Activated CD4-positive, alpha-beta T cell treated with anti-CD3 and anti-CD28 coated beads for 36 hours (primary cell): Measurements from ENCODE around the gene PRC1. TPM values are rescaled to one million over a fixed set of nuclear protein-coding genes. Genes with fewer than 3 reads are reported as not detected.

Experiments
- ATAC-seq: fragments of 200-7000 bp; cut with Tn5 transposase; one replicate; pipeline ENCODE4 v1.10.0; 2021; ENCODE audit warnings: mild to moderate bottlenecking, moderate library complexity
- CTCF ChIA-PET: fragments of 350-600 bp; sonication (Branson Sonifier 250); formaldehyde crosslinking; loops from one replicate; lab custom pipeline; 2021; ENCODE audit warnings: antibody characterized with exemption; lab: Charles Lee
- POLR2A ChIA-PET: fragments of 350-600 bp; sonication (Branson Sonifier 250); formaldehyde crosslinking; loops from one replicate; lab custom pipeline; 2021; ENCODE audit warnings: antibody characterized with exemption, inconsistent platforms; lab: Charles Lee
- DNase-seq: peaks from one replicate; pipeline ENCODE4 v3.0.0-alpha.2; 2020
- H3K27ac Mint-ChIP-seq: one replicate; pipeline ENCODE4 v1.8.0; 2021; ENCODE audit warnings: mixed read lengths
- H3K27me3 Mint-ChIP-seq: one replicate; pipeline ENCODE4 v1.8.0; 2021; ENCODE audit warnings: mixed read lengths
- H3K36me3 Mint-ChIP-seq: one replicate; pipeline ENCODE4 v1.8.0; 2021; ENCODE audit warnings: low read depth, mixed read lengths
- H3K4me1 Mint-ChIP-seq: one replicate; pipeline ENCODE4 v1.8.0; 2021; ENCODE audit warnings: mixed read lengths
- H3K4me3 Mint-ChIP-seq: one replicate; pipeline ENCODE4 v1.8.0; 2021; ENCODE audit warnings: mild to moderate bottlenecking, moderate library complexity, mixed read lengths
- H3K9me3 Mint-ChIP-seq: one replicate; pipeline ENCODE4 v1.8.0; 2021; ENCODE audit warnings: low read depth, mixed read lengths
- intact Hi-C, 2 experiments: fragments of 100-400 bp; cut with DNase I in 1 of 2; cut with micrococcal nuclease in 1 of 2; formaldehyde crosslinking; loops; one replicate each; pipeline versions ENCODE4 v1.14.2 to v1.15.1; 2022 to 2024; cut with DNase I, micrococcal nuclease
- total RNA-seq, 2 experiments: library from RNA; stranded (reverse); gene quantifications; one replicate each; pipeline ENCODE4 v1.2.3, GENCODE V29; 2021

Gene PRC1, protein sequence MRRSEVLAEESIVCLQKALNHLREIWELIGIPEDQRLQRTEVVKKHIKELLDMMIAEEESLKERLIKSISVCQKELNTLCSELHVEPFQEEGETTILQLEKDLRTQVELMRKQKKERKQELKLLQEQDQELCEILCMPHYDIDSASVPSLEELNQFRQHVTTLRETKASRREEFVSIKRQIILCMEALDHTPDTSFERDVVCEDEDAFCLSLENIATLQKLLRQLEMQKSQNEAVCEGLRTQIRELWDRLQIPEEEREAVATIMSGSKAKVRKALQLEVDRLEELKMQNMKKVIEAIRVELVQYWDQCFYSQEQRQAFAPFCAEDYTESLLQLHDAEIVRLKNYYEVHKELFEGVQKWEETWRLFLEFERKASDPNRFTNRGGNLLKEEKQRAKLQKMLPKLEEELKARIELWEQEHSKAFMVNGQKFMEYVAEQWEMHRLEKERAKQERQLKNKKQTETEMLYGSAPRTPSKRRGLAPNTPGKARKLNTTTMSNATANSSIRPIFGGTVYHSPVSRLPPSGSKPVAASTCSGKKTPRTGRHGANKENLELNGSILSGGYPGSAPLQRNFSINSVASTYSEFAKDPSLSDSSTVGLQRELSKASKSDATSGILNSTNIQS
- total RNA-seq = 100 to 1,000 TPM; 111 to 157 TPM

DNA sequence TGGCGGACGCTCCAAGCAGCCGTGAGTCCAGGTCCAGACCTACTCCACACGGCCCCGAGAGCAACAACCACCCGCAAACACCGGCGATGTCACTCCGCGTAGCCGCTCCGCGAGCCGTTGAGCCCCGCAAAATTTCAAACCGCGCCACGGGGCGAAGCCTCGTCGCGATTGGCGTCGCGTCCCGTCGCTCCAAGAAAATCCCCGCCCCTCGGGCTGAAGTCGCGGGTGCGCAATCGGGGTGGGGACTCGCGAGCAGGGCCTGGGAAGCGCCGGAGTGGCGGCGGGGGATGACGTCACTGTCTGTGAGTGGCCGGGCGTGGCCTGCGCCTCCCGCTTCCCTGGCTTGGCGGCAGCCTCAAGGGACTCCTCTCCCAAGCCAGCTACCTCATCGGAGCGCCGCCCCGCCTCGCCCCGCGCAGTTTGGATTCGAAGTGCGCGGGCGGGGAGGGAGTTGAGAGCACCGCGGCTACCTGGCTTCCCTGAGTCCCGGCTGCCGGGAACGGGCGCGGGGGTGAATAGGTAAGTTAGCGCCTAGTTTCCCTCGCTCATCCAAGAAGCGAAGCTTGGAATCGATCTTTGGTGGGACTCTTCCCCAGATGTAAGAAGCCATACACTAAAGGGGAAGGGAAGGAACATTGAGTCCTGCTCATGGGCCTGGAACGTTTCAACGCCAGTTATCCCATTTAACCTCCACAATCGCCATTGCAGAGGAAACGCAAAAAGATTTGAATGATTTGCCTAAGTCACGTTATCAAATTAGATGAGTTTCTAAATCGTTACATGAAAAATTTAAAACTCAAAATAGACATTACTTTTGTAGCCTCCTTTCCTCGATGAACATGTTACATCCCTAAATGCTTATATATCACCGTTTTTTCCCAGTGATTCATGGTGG is at the start of gene PRC1:
TSS of gene PRC1 (minus strand) at position 119 of the 895 bp plus-strand sequence. CDS start at position 1, 118 bp downstream.
- peak within 1 kb of the TSS; percentile 100 for H3K27ac Mint-ChIP-seq
- ATAC-seq (peak; percentile 99), DNase-seq (peak; percentile 99)
- ChIA-PET CTCF (interaction anchor here (0.7 to 1.2 kb wide), 5 partner anchors 12 to 92 kb away, joined by 3 to 4 read pairs (median 3); partner anchors contain the start of gene MAN2A2), POLR2A (interaction anchor here (0.7 to 1.0 kb wide), 4 partner anchors 38 to 715 kb away, joined by 4 to 6 read pairs (median 4); partner anchors contain the start of genes HDDC3 and RCCD1)
- H3K27me3 Mint-ChIP-seq = no peaks in the 10 kb centered on the region
- H3K4me3 Mint-ChIP-seq = peak within 1 kb of the TSS; percentile 99
- intact Hi-C loops = loop anchor here (1.0 to 5.0 kb wide), 5 partner anchors 28 to 334 kb away; partner anchors contain the start of genes UNC45A (in 2 of the 2) and VPS33B (in 2 of the 2)
- H3K36me3 Mint-ChIP-seq = peaks cover 35% of the 10 kb centered on the region
- no peaks in the 10 kb centered on the region for H3K9me3 Mint-ChIP-seq
- peaks cover 19% of the 10 kb centered on the region for H3K4me1 Mint-ChIP-seq

DNA sequence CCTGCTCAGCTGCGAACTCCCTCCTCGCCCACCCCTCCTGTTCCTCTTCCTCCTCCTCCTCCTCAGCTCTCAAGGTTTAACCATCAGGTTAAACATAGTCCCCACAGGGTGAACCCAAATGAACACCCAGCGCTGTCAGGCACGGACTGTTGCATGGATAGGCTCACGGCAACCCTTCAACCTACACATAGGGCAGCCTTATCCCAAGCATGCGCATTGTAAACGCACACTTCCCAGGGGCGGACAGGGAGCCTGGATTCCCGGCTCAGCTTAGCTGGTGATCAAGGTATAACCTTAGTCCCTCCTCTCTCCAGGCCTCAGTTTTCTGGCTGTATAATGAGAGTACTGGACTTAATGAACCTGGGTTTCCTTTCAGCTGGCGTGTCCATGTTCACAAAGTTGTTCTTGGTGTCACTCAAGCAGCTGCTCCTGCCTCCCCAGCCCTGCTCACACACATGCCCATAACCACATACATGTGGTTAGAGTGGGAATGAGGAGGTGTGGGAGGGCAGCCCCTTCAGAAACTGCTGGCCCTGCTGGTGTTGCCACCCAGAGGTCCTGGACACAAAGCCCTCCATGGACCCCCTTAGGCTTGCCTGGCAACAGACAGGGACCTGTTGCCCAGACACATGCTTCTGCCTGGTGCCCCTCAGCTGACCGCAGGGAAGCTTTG is 49.0 kb upstream of the PRC1 start:
- intact Hi-C loops = no loop called here
- Mint-ChIP-seq H3K27ac (no peak overlapping the region), H3K36me3 (no peaks in the 10 kb centered on the region), H3K4me3 (no peak overlapping the region), H3K9me3 (no peaks in the 10 kb centered on the region), H3K27me3 (no peaks in the 10 kb centered on the region), H3K4me1 (peaks cover 10% of the 10 kb centered on the region)
- POLR2A ChIA-PET = no interaction called here
- DNase-seq (no peak), ATAC-seq (no peak)
- CTCF ChIA-PET = interaction anchor here (1.5 kb wide), 1 partner anchor 10 kb away, joined by 6 read pairs; no protein-coding TSS in a partner anchor

DNA sequence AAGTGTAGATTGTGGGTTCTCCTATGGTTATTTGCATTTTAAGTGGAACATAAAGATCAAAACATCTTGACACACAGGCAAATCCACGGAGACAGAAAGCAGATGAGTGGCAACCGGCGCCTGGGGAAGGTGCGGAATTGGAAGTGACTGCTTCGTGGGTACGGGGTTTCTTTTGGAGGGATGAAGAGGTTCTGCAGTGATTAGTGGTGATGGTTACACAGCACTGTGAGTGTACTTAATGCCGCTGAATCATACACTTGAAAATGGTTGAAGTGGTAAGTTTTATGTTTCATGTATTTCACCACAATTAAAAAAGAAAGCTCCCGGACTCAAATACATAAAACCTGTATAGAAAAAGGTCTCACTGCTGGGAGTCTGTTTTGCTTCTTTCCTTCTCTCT is 46.5 kb upstream of the PRC1 start:
- no peaks in the 10 kb centered on the region for H3K27me3 Mint-ChIP-seq
- ATAC-seq = no peak

DNA sequence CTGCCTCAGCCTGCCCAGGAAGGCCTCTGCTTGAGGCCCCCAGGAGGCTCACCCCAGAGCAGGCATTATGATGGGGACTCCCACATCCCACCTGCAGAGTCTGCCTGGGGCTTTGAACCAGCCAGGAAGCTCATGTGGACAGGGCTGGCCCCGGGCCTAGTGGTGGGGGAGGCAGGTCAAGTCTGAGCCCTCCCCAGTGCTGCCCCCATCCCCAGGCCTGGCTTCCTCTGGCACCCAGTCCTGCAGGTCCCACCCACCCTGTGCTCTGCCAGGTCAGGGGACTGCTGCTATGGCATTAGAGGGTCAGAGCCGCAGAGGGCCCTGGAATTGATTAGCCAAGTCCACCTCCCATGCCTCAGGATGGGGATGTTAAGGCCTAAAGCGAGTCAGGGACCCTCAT is 45.7 kb upstream of the PRC1 start:
- CTCF ChIA-PET = interaction anchor here (0.9 to 1.1 kb wide), 3 partner anchors 10 to 232 kb away, joined by 3 to 4 read pairs (median 3); no protein-coding TSS in a partner anchor
- no peak for ATAC-seq
- no peak overlapping the region for H3K4me3 Mint-ChIP-seq
- H3K9me3 Mint-ChIP-seq = no peaks in the 10 kb centered on the region
- H3K27me3 Mint-ChIP-seq = no peaks in the 10 kb centered on the region
- no peak overlapping the region for H3K27ac Mint-ChIP-seq
- H3K36me3 Mint-ChIP-seq = no peaks in the 10 kb centered on the region
- intact Hi-C loops = no loop called here
- DNase-seq = no peak
- POLR2A ChIA-PET = interaction anchor here (0.7 kb wide), 1 partner anchor 43 kb away, joined by 3 read pairs; no protein-coding TSS in a partner anchor
- no peaks in the 10 kb centered on the region for H3K4me1 Mint-ChIP-seq

More for the DNA sequence above, 46.5 kb upstream of the PRC1 start:
- CTCF ChIA-PET = interaction anchor here (0.9 to 1.9 kb wide), 2 partner anchors 16 to 231 kb away, joined by 3 to 7 read pairs; no protein-coding TSS in a partner anchor
- intact Hi-C loops = no loop called here
- Mint-ChIP-seq H3K4me1 (no peaks in the 10 kb centered on the region), H3K36me3 (no peaks in the 10 kb centered on the region), H3K27ac (no peak overlapping the region), H3K4me3 (no peak overlapping the region), H3K9me3 (no peaks in the 10 kb centered on the region)
- POLR2A ChIA-PET = no interaction called here
- DNase-seq = no peak

DNA sequence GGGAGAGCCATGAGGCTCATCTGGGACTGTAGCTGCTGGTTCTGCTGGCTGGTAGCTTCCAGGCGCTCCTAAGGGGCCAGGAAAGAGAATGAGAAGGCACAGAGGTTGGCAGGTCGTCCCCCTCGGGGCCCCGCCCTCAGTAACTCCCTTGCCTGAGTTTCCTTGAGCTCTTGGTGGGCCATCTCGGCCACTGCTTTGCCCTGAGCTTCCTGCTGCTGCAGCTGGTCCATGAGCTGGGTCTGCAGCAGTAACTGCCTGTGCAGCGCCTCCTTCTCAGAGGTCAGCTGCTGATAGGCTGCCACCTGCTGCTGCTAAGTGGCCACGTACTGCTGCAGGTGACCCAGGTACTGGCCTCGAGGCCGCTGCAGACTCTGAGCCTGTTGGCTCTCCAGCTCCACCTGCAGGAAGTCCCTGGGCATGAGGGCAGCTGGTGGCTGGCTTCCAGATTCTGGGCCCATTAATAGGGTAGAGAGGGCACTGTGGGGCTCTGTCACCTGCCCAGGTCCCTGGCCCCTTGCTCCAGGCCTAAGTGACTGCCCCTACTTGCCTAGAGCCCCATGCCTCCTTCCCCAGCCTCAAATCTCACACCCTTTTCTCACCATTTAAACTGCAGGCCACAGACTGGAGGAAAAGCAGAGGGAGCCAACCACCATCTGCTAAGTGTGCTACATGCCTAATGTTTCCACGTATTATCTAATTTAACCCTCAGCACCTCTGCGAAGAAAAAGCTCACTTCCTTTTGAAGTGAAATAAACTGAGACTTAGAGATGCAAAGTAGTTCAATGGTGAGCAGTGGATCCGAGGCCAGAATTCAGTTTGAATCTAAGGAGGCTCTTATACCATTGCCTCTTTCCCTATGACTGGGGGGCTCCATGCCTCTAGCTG is 38.8 kb upstream of the PRC1 start:
- Mint-ChIP-seq H3K27ac (no peak overlapping the region), H3K9me3 (no peaks in the 10 kb centered on the region), H3K27me3 (peaks cover 2% of the 10 kb centered on the region), H3K4me3 (no peak overlapping the region), H3K36me3 (no peaks in the 10 kb centered on the region), H3K4me1 (no peaks in the 10 kb centered on the region)
- ChIA-PET CTCF (interaction anchor here (0.6 to 2.7 kb wide), 20 partner anchors 9 to 1571 kb away, joined by 3 to 33 read pairs (median 4); partner anchors contain the start of genes HDDC3, RCCD1, SV2B and UNC45A), POLR2A (interaction anchor here (0.9 kb wide), 1 partner anchor 54 kb away, joined by 4 read pairs; no protein-coding TSS in a partner anchor)
- intact Hi-C loops = loop anchor here (1.0 to 5.0 kb wide), 2 partner anchors 76 to 77 kb away; no protein-coding TSS in a partner anchor
- DNase-seq (peak; percentile 82), ATAC-seq (peak; percentile 91)

DNA sequence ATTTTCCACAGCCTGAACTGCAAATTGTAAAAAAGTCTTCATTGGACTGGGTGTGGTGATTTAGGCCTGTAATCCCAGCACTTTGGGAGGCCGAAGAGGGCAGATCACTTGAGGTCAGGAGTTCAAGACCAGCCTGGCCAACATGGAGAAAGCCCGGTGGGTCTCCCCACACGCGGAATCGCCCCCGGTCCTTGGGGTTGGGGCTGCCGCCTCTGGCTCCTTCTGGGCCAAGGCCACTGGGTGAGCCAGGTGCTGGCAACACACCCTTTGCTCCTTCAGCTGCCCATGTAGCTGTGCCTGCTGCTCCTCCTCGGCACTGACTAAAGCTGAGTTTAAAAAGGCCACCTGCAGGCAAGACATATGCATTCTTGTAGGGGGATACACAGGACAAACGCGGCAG is 37.5 kb upstream of the PRC1 start:
- no peak overlapping the region for H3K27ac Mint-ChIP-seq
- CTCF ChIA-PET = interaction anchor here (0.6 to 2.7 kb wide), 2 partner anchors 72 to 75 kb away, joined by 4 to 33 read pairs; no protein-coding TSS in a partner anchor
- H3K9me3 Mint-ChIP-seq = no peaks in the 10 kb centered on the region
- H3K36me3 Mint-ChIP-seq = no peaks in the 10 kb centered on the region
- ATAC-seq = no peak
- H3K4me1 Mint-ChIP-seq = no peaks in the 10 kb centered on the region
- POLR2A ChIA-PET = no interaction called here
- H3K4me3 Mint-ChIP-seq = no peak overlapping the region
- intact Hi-C loops = loop anchor here in 1 of 2 experiments (5.0 kb wide), 1 partner anchor 74 kb away; no protein-coding TSS in a partner anchor
- no peak for DNase-seq
- H3K27me3 Mint-ChIP-seq = peaks cover 2% of the 10 kb centered on the region

DNA sequence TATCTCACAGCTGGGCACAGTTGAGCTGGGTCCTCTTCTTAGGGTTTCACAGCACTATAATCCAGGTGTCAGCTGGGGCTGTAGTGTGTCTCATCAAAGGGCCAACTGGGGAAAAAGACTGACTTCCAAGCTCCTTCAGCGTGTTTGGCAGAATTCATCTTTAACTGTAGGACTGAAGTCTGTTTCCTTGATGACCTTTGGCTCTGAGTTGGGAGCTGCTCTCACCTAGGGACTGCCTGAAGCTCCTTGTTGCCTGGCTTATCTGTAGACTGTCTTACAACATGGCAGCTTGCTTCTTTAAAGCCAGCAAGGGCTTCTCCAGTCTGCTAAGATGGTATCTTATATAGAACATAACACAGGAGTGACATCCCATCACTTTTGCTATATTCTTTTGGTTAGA is 33.3 kb upstream of the PRC1 start:
- DNase-seq (no peak), ATAC-seq (no peak)
- H3K36me3 Mint-ChIP-seq = no peaks in the 10 kb centered on the region
- no peak overlapping the region for H3K4me3 Mint-ChIP-seq
- peaks cover 6% of the 10 kb centered on the region for H3K4me1 Mint-ChIP-seq
- no peaks in the 10 kb centered on the region for H3K27me3 Mint-ChIP-seq
- ChIA-PET POLR2A (interaction anchor here (0.6 kb wide), 1 partner anchor 92 kb away, joined by 3 read pairs; no protein-coding TSS in a partner anchor), CTCF (interaction anchor here (0.9 to 1.8 kb wide), 3 partner anchors 13 to 125 kb away, joined by 3 to 4 read pairs (median 3); no protein-coding TSS in a partner anchor)
- H3K27ac Mint-ChIP-seq = no peak overlapping the region
- H3K9me3 Mint-ChIP-seq = no peaks in the 10 kb centered on the region
- intact Hi-C loops = no loop called here

DNA sequence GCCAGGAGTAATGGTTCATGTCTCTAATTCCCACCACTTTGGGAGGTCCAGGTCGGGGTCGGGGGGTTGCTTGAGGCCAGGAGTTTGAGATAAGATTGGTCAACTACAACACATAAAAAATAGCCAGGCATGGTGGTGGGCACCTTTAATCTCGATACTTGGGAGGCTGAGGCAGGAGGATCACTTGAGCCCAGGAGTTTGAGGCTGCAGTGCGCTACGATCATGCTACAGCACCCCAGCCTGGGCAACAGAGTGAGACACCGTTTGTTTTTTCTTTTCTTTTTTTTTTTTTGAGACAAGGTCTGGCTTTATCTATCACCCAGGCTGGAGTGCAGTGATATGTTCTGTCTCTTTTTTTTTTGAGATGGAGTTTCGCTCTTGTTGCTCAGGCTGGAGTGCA is 29.4 kb upstream of the PRC1 start:
- ChIA-PET POLR2A (no interaction called here), CTCF (interaction anchor here (0.8 kb wide), 1 partner anchor 10 kb away, joined by 5 read pairs; no protein-coding TSS in a partner anchor)
- Mint-ChIP-seq H3K27ac (no peak overlapping the region), H3K36me3 (no peaks in the 10 kb centered on the region), H3K9me3 (no peaks in the 10 kb centered on the region), H3K27me3 (no peaks in the 10 kb centered on the region), H3K4me3 (no peak overlapping the region), H3K4me1 (peaks cover 26% of the 10 kb centered on the region)
- no peak for ATAC-seq
- intact Hi-C loops = no loop called here
- DNase-seq = no peak

DNA sequence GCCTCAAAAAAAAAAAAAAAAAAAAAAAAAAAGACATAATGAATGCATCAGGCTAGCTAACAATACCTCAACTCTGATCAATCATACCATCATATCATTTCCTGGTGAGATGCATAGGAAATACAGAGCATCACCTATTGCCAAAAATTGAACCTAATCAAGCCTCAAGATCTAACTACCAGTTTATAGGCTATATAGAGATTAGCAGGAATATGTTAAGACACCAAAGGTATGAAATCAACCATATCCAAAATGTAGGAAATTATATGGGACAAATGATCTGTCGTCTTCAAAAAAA is 28.4 kb upstream of the PRC1 start:
- no peaks in the 10 kb centered on the region for H3K27me3 Mint-ChIP-seq
- POLR2A ChIA-PET = interaction anchor here (0.6 kb wide), 2 partner anchors 178 to 656 kb away, joined by 3 read pairs; no protein-coding TSS in a partner anchor
- no peaks in the 10 kb centered on the region for H3K36me3 Mint-ChIP-seq
- peak overlapping the region; percentile 61 for H3K27ac Mint-ChIP-seq
- H3K9me3 Mint-ChIP-seq = no peaks in the 10 kb centered on the region
- H3K4me1 Mint-ChIP-seq = peaks cover 34% of the 10 kb centered on the region
- H3K4me3 Mint-ChIP-seq = peak overlapping the region; percentile 89
- ATAC-seq = no peak
- DNase-seq = no peak
- CTCF ChIA-PET = interaction anchor here (0.6 to 3.2 kb wide), 2 partner anchors 10 to 45 kb away, joined by 3 to 17 read pairs; no protein-coding TSS in a partner anchor
- intact Hi-C loops = loop anchor here (1.0 kb wide), 4 partner anchors 28 to 120 kb away; partner anchors contain the start of genes PRC1 (in 2 of the 2), HDDC3 (in 1 of the 2) and RCCD1 (in 1 of the 2)
